GM23248 (cell line): ENCODE results near the gene FTL.

Source experiments
- EZH2 ChIP-seq: fragments of 200-600 bp; sonication (generic); IDR thresholded peaks from 2 replicates; pipeline ENCODE4 v1.6.1; 2018; ENCODE audit warnings: antibody characterized with exemption, mild to moderate bottlenecking; ENCODE audit not compliant: insufficient read depth, poor library complexity, severe bottlenecking
- EZH2phosphoT487 ChIP-seq: fragments of 200-600 bp; sonication (generic); IDR thresholded peaks from 2 replicates; pipeline ENCODE4 v1.6.1; 2018; ENCODE audit warnings: antibody characterized with exemption, moderate library complexity, mild to moderate bottlenecking, low read depth; ENCODE audit not compliant: insufficient read depth

- no peak for TF ChIP-seq EZH2phosphoT487
- no peak for TF ChIP-seq EZH2
Observed at GRCh38 chr19:48940902-48941301, 24.2 kb upstream of the FTL start.
